NCI-H345 treated with DMSO at 0.1 percent for 48 hours (cell line): ENCODE results near the gene FRAS1.

Experiments used
- DNase-seq: peaks from one replicate; lab custom pipeline; 2025; ENCODE audit not compliant: unreplicated experiment; lab: John Stamatoyannopoulos, UW

Gene FRAS1

GRCh38 chr4:78357122-78357521 is 300.0 kb downstream of the FRAS1 start:
- DNase-seq = no peak

DNA sequence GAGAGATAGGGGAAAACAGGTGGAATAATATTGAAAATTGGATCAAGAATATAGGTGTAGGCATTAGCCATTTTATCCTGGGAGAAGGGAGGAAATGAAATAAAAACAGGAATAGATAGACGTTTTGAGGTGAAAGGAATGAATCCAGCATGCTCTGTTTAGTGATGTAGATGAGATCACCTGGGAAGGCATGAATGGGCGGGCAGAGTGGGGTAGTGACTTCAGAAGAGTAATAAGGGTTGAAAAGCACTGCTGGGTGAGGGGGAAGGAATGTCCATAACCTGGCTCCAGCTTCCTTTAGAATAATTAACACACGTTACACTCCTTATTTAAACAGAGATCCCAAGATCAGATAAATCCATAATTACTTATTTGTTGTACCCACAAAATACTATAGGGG is 303.3 kb downstream of the FRAS1 start:
- no peak for DNase-seq

GRCh38 chr4:78361621-78362120 is 304.5 kb downstream of the FRAS1 start:
- no peak for DNase-seq

DNA sequence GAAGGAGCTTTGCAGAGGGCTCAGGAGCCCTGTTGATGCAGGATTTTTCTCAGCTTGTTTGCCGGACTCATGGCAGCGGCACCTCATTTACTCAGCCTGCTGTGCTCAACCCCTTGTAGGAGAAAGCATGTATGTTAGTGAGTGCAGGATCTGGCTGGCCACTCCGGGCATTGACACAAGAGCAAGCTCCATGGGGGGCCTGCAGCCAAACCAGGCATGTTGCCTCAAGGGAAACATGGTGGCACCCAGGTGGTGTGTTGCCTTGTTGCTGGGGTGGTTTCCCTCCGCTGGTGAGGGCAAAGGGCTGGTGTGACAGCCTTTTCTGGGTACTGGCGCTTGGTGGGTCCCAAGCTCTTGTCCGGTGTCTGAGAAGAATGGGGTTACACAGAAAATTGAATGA is 305.2 kb downstream of the FRAS1 start:
- DNase-seq = no peak

GRCh38 chr4:78363031-78363570 is 306.0 kb downstream of the FRAS1 start:
- DNase-seq = no peak

GRCh38 chr4:78369679-78370078 is 312.6 kb downstream of the FRAS1 start:
- DNase-seq = peak; percentile 7

DNA sequence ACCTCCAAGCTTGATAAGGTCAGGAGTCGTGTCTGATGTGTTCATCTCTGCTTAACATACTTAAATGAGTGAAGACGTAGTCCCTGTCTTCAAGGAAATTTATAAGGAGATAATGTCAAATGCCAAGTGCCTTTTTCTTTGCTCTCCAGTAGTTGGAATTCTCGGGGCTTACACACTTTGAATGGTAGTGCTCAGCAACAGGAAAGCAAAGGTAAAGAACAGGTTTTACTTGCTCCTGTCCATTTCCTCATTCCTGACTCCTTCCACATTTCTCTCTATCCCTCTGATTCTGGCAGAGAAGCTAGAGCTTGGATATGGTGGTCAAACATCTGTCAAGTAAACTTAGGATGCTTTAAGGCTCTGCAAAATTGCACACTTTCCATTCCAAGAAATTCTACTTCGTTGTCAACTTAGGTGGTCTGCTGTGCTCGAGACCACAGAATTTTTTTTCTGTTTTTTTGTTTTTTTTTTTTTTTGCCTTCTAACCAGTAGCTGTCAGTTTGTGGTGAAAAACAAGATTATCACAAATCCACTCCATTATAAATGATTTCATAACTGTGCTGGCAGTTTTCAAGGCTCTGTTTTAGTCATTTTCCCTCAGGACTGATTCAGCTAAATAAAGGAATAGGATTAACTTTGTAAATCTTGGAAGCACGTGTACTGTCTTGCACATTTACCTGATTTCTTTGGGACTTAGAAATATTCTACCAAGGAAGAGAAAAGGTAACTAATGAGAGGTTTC is 313.7 kb downstream of the FRAS1 start:
- DNase-seq = no peak

DNA sequence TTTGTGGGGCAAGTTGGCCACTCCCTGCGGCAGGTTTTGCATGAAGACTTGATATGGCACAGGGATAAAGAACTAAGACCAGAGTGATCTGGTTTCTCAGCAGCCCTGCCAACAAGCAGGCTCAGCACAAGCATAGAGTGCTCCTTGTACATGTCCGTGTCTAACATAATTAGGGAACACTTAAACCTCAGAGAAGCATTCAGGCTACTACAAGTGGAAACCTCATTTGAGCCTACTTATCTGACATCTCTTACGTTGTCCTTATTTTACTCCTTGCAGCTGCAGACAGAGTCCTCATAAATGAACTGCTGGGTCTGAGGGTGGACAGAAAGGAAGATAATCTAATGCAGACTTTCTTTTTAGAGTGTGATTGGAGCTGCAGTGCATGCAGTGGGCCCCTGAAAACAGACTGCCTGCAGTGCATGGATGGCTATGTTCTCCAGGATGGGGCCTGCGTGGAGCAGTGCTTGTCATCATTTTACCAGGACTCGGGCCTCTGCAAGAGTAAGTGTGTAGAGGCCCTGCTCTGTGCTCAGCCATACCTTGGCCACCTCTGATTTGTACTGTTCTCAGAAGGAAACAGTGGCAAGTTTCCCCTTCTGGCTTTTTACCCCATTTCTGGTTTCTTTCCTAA is 315.3 kb downstream of the FRAS1 start:
- DNase-seq = no peak

GRCh38 chr4:78377555-78377954 is 320.4 kb downstream of the FRAS1 start:
- no peak for DNase-seq

- no peak for DNase-seq
These were observed 321.9 kb downstream of the FRAS1 start for GRCh38 chr4:78379040-78379439.

DNA sequence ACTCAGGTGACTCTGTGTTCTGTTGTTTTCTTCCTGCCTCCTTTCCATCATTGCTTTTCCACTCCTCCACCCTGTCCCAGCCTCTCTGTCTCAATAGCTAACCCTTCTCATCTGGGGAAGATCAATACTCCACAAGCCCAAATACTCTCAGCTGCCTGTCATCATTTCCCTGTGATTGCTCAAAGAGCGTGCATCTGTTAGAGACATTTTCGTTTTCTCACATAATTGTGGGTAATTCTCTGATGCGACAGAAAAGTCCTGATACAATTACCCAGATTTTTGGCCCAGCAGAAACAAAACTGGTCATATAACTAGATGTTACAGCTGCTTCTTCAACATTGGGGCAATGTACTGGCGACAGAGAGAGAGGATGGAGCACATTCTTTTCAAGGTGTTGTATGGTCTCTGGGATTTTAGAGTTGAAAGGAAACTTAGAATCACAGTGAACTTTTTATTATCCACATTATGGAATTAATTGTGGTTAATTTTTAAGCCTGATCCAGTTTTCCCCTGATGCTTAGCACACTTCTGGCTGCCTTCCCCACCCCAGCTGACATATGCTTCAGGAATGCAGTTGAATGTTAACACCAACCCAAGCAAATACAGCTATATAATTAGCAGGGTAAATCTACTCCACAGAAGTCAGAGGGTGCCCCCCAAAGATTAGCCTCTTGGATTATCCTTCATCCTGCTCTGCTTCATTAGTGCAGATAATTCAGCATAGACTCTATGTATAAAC is 323.0 kb downstream of the FRAS1 start:
- DNase-seq = no peak

- no peak for DNase-seq
These were observed 329.6 kb downstream of the FRAS1 start for GRCh38 chr4:78386679-78387078.

GRCh38 chr4:78395642-78396041 is 338.5 kb downstream of the FRAS1 start:
- no peak for DNase-seq

GRCh38 chr4:78396613-78397291 is 339.6 kb downstream of the FRAS1 start:
- no peak for DNase-seq

DNA sequence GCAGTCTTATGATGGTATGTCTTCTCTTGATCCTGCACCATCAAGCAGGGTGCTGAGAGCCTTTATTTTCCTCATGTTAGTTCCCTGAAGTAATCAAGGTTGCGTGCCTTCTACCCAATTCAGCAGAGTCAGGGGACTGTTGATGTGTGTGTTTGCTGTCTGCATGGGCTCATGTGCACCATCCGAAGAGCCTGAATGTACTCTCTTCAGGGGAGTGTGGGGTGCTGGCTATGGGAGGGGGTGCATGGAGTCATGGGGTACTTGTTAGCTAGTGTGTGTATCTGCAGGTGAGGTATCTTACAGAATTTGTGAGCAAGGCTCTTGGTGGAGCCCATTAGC is 340.1 kb downstream of the FRAS1 start:
- DNase-seq = no peak

DNA sequence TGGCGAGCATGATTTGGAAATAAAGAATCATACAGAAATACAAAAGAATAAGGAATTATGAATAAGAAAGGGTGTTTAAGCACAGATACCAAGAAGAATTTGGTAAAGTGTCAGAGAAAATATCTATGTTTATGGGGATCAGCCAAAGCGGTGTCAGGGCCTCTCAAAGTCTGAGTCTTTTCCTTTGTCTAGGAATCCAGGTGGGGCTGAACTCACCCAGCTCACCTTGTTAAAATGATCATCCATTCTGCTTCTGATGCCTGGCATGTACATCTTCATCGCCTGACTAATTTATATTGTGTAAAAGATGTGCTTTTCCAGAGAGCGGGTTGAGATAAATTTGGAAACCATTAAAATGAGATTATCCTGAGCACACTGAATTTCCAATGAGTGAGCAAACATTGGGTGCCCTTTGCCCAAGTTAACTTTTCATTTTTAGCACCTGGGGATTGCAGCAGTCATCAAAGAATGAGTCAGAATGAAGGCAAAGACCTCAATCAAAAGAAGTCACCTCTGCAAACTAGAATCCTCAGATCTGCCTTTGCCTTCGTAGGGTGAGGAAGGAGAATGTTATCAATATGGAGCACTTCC is 352.6 kb downstream of the FRAS1 start:
- no peak for DNase-seq

GRCh38 chr4:78410225-78410624 is 353.1 kb downstream of the FRAS1 start:
- no peak for DNase-seq

GRCh38 chr4:78410676-78411075 is 353.6 kb downstream of the FRAS1 start:
- DNase-seq = no peak

DNA sequence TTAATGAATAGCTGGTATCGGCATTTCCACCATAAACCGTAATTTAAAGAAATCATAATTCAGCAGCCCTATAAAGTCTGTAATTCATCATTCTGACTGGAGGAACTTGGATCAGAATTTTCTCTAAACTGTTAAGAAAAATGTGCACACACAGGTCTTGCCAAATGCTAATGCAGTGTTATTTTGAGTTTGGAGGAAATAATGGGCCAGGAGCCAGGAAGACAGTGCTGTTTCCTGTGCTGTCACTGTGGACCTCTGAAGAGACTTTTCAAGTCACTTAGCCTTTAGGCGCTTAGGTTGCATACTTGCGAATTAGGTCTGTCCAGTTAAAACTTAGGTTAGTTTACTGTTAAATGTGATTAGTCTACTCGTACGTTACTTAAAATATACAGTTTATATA is 357.0 kb downstream of the FRAS1 start:
- no peak for DNase-seq

DNA sequence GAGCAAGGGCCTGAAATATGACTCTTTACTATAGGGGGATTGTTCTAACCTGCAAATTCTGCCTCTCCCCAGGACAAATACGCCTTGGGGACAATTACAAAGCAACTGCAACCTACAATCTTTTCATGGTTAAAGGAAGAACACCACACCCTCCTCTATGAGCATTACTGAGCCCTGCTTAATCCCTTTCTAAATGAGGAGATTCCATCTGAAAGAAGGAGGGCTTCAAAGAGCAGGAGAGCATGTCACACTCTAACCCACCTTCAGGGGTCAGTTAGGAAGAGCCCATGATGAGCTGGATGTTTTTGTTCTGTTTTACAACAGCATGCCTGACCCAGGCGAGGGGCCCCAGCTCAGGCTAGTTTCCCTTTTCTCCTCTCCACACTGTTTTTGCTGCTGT is 360.5 kb downstream of the FRAS1 start:
- no peak for DNase-seq

GRCh38 chr4:78418406-78418805 is 361.3 kb downstream of the FRAS1 start:
- no peak for DNase-seq
